ENCODE measurements around the gene LIF. TPM values are rescaled to one million over a fixed set of nuclear protein-coding genes. Genes with fewer than 3 reads are reported as not detected.

Gene LIF
- total and polyA plus RNA-seq, 2 donors from 2014 or later = 0.67 to 10.7 TPM

- Histone ChIP-seq H3K9me3 (ENCODE audit: control insufficient read depth in 2 of 3, insufficient read depth in 1 of 3, low read length in 3 of 3) (no peaks in the 10 kb centered on the region), H3K27ac (ENCODE audit: low read depth in 2 of 2, low read length in 2 of 2) (no peak overlapping the region), H3K27me3 (ENCODE audit: control insufficient read depth, insufficient read depth, low read length) (no peaks in the 10 kb centered on the region), H3K4me1 (ENCODE audit: control insufficient read depth in 2 of 3, insufficient read depth in 2 of 3, low read depth in 1 of 3, low read length in 3 of 3) (peaks cover 2 to 9% (median 8%) of the 10 kb centered on the region in 3 donors), H3K9ac (ENCODE audit: low read length in 3 of 3) (no peak overlapping the region), H3K36me3 (ENCODE audit: control insufficient read depth in 2 of 3, insufficient read depth in 3 of 3, low read length in 3 of 3) (no peaks in the 10 kb centered on the region), H3K4me3 (ENCODE audit: low read length in 3 of 3) (peak overlapping the region in 1 of 3 donors; percentile 54)
- DNase-seq (peak in 1 of 5 donors; percentile 67), FAIRE-seq (no peak)
- no peak for TF ChIP-seq CTCF (IDR thresholded peaks at IDR 0.05; ENCODE audit: borderline replicate concordance, extremely low read depth, insufficient read depth)
- intact Hi-C loops (cut with DNase I) = no loop called here
Measured at GRCh38 chr22:30246814-30247376, 336 bp upstream of the LIF start.

- no peak overlapping the region for H3K9ac ChIP-seq (ENCODE audit: low read length in 3 of 3)
- no peaks in the 10 kb centered on the region for H3K36me3 ChIP-seq (ENCODE audit: control insufficient read depth in 2 of 3, insufficient read depth in 3 of 3, low read length in 3 of 3)
- H3K27ac ChIP-seq (ENCODE audit: low read depth in 2 of 2, low read length in 2 of 2) = peak overlapping the region in 1 of 2 donors; percentile 14
- intact Hi-C loops (cut with DNase I) = no loop called here
- peak overlapping the region; percentile 3 to 54 (median 18) for H3K4me3 ChIP-seq (ENCODE audit: low read length in 3 of 3)
- peak in 1 of 5 donors; percentile 48 for DNase-seq
- no peaks in the 10 kb centered on the region for H3K27me3 ChIP-seq (ENCODE audit: control insufficient read depth, insufficient read depth, low read length)
- TF ChIP-seq CTCF (IDR thresholded peaks at IDR 0.05; ENCODE audit: borderline replicate concordance, extremely low read depth, insufficient read depth) = no peak
- H3K9me3 ChIP-seq (ENCODE audit: control insufficient read depth in 2 of 3, insufficient read depth in 1 of 3, low read length in 3 of 3) = no peaks in the 10 kb centered on the region
- peaks cover 2 to 9% (median 3%) of the 10 kb centered on the region in 3 donors for H3K4me1 ChIP-seq (ENCODE audit: control insufficient read depth in 2 of 3, insufficient read depth in 2 of 3, low read depth in 1 of 3, low read length in 3 of 3)
- no peak for FAIRE-seq
Measured at GRCh38 chr22:30245181-30245984, 1.2 kb downstream of the LIF start.

- intact Hi-C loops (cut with DNase I) = no loop called here
- no peaks in the 10 kb centered on the region for H3K36me3 ChIP-seq (ENCODE audit: control insufficient read depth in 2 of 3, insufficient read depth in 3 of 3, low read length in 3 of 3)
- FAIRE-seq (no peak), DNase-seq (no peak)
- H3K4me3 ChIP-seq (ENCODE audit: low read length in 3 of 3) = no peak overlapping the region
- no peaks in the 10 kb centered on the region for H3K27me3 ChIP-seq (ENCODE audit: control insufficient read depth, insufficient read depth, low read length)
- no peak for TF ChIP-seq CTCF (IDR thresholded peaks at IDR 0.05; ENCODE audit: borderline replicate concordance, extremely low read depth, insufficient read depth)
- H3K27ac ChIP-seq (ENCODE audit: low read depth in 2 of 2, low read length in 2 of 2) = no peak overlapping the region
- no peak overlapping the region for H3K9ac ChIP-seq (ENCODE audit: low read length in 3 of 3)
- no peaks in the 10 kb centered on the region for H3K9me3 ChIP-seq (ENCODE audit: control insufficient read depth in 2 of 3, insufficient read depth in 1 of 3, low read length in 3 of 3)
- peaks cover 0 to 9% (median 2%) of the 10 kb centered on the region in 3 donors for H3K4me1 ChIP-seq (ENCODE audit: control insufficient read depth in 2 of 3, insufficient read depth in 2 of 3, low read depth in 1 of 3, low read length in 3 of 3)
Measured at GRCh38 chr22:30244641-30245040, 1.9 kb downstream of the LIF start.
